ENCODE data around the gene TRAIP. TPM values are rescaled to one million over a fixed set of nuclear protein-coding genes. Genes with fewer than 3 reads are reported as not detected.
A peak's percentile ranks its signal among the peaks of the same experiment; 100 is the strongest.

TRAIP gene
- total RNA-seq, 1 donor, result 3.0 TPM

- TF ChIP-seq CTCF (IDR thresholded peaks at IDR 0.05; ENCODE audit: insufficient read depth, low read depth, low read length), result no peak
- no peak within 1 kb of the TSS for H3K4me3 ChIP-seq (ENCODE audit: low read depth, low read length)
- peak; percentile 70 for DNase-seq (ENCODE audit: low read depth)
Measured at GRCh38 chr3:49799761-49800160, 56.6 kb downstream of the TRAIP start, which contains the start of gene CDHR4. Gene CDHR4 (minus strand): TSS chr3:49799873. CDS start chr3:49799812, 61 bp downstream.

GRCh38 chr3:49799105-49799504 is 57.3 kb downstream of the TRAIP start:
- no peak overlapping the region for H3K4me3 ChIP-seq (ENCODE audit: low read depth, low read length)
- DNase-seq (ENCODE audit: low read depth), result no peak
- no peak for TF ChIP-seq CTCF (IDR thresholded peaks at IDR 0.05; ENCODE audit: insufficient read depth, low read depth, low read length)

GRCh38 chr3:49794926-49795905 is 61.1 kb downstream of the TRAIP start:
- no peak overlapping the region for H3K4me3 ChIP-seq (ENCODE audit: low read depth, low read length)
- no peak for TF ChIP-seq CTCF (IDR thresholded peaks at IDR 0.05; ENCODE audit: insufficient read depth, low read depth, low read length)
- DNase-seq (ENCODE audit: low read depth), result no peak

GRCh38 chr3:49794431-49794830 is 61.9 kb downstream of the TRAIP start:
- no peak for TF ChIP-seq CTCF (IDR thresholded peaks at IDR 0.05; ENCODE audit: insufficient read depth, low read depth, low read length)
- no peak overlapping the region for H3K4me3 ChIP-seq (ENCODE audit: low read depth, low read length)
- no peak for DNase-seq (ENCODE audit: low read depth)

GRCh38 chr3:49793486-49794085 is 62.8 kb downstream of the TRAIP start:
- no peak for DNase-seq (ENCODE audit: low read depth)
- no peak overlapping the region for H3K4me3 ChIP-seq (ENCODE audit: low read depth, low read length)
- TF ChIP-seq CTCF (IDR thresholded peaks at IDR 0.05; ENCODE audit: insufficient read depth, low read depth, low read length), result no peak

GRCh38 chr3:49792371-49793150 is 63.8 kb downstream of the TRAIP start:
- TF ChIP-seq CTCF (IDR thresholded peaks at IDR 0.05; ENCODE audit: insufficient read depth, low read depth, low read length), result no peak
- no peak for DNase-seq (ENCODE audit: low read depth)
- H3K4me3 ChIP-seq (ENCODE audit: low read depth, low read length), result no peak overlapping the region
